Activated naive CD8-positive, alpha-beta T cell treated with anti-CD3 and anti-CD28 coated beads, Interleukin-2, amount 10 ng/mL, durations not matched to agents 7 days and 5 days (primary cell): ENCODE results near the gene ST7L. TPM values are rescaled to one million over a fixed set of nuclear protein-coding genes. Genes with fewer than 3 reads are reported as not detected.

ENCODE experiments used
- ATAC-seq: fragments of 150-1000 bp; cut with Tn5 transposase; one replicate; pipeline ENCODE4 v1.10.0; 2021; ENCODE audit warnings: low read depth, moderate library complexity
- POLR2A ChIA-PET: fragments of 350-600 bp; sonication (Branson Sonifier 250); formaldehyde crosslinking; loops from one replicate; lab custom pipeline; 2021; ENCODE audit warnings: antibody characterized with exemption; lab: Charles Lee
- DNase-seq: peaks from one replicate; pipeline ENCODE4 v3.0.0; 2021
- H3K27ac Mint-ChIP-seq: one replicate; pipeline ENCODE4 v1.8.0; 2022; ENCODE audit warnings: mild to moderate bottlenecking, mixed read lengths
- H3K27me3 Mint-ChIP-seq: one replicate; pipeline ENCODE4 v1.8.0; 2022; ENCODE audit warnings: mild to moderate bottlenecking, moderate library complexity, mixed read lengths
- H3K36me3 Mint-ChIP-seq: one replicate; pipeline ENCODE4 v1.8.0; 2021; ENCODE audit warnings: mild to moderate bottlenecking, mixed read lengths
- H3K4me1 Mint-ChIP-seq: one replicate; pipeline ENCODE4 v1.8.0; 2021; ENCODE audit warnings: mixed read lengths
- H3K4me3 Mint-ChIP-seq: one replicate; pipeline ENCODE4 v1.8.0; 2022; ENCODE audit warnings: mild to moderate bottlenecking, moderate library complexity, mixed read lengths
- H3K9me3 Mint-ChIP-seq: one replicate; pipeline ENCODE4 v1.8.0; 2021; ENCODE audit warnings: mixed read lengths
- total RNA-seq, 2 experiments: library from RNA; stranded (reverse); gene quantifications; one replicate each; pipeline ENCODE4 v1.2.3, GENCODE V29; 2021

ST7L gene
- total RNA-seq, 2 experiments from 2014 or later, result 15.4 to 16.5 TPM

DNA sequence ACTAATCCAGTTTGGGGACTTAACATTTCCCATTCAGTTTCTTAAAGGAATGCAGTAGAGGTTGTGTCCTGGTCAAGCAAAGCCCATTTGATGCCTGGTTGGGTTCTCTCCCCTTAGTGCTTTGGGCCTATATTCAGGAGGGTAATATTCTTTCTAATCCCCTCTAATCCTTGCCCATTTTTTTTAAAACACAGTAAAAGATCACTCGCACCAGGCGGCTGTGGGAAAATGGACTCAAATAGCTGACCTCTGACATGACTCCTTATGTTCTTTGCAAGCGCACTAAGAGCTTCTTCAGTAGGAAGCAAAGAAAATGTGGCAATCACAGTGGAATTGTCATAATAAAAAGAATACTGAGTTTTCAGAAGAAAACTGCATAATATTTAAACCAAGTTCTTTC, 60.3 kb downstream of the ST7L start:
- Mint-ChIP-seq H3K4me1 (no peaks in the 10 kb centered on the region), H3K27me3 (no peaks in the 10 kb centered on the region), H3K27ac (no peak overlapping the region), H3K9me3 (no peaks in the 10 kb centered on the region), H3K36me3 (peaks cover 2% of the 10 kb centered on the region), H3K4me3 (no peak overlapping the region)
- DNase-seq (no peak), ATAC-seq (no peak)
- POLR2A ChIA-PET, result no interaction called here

- no peaks in the 10 kb centered on the region for H3K4me1 Mint-ChIP-seq
- H3K27me3 Mint-ChIP-seq, result no peaks in the 10 kb centered on the region
- no peak overlapping the region for H3K4me3 Mint-ChIP-seq
- POLR2A ChIA-PET, result no interaction called here
- H3K36me3 Mint-ChIP-seq, result peaks cover 2% of the 10 kb centered on the region
- no peak for DNase-seq
- H3K9me3 Mint-ChIP-seq, result no peaks in the 10 kb centered on the region
- no peak for ATAC-seq
- H3K27ac Mint-ChIP-seq, result no peak overlapping the region
Measured at GRCh38 chr1:112557385-112557784, 61.6 kb downstream of the ST7L start.

DNA sequence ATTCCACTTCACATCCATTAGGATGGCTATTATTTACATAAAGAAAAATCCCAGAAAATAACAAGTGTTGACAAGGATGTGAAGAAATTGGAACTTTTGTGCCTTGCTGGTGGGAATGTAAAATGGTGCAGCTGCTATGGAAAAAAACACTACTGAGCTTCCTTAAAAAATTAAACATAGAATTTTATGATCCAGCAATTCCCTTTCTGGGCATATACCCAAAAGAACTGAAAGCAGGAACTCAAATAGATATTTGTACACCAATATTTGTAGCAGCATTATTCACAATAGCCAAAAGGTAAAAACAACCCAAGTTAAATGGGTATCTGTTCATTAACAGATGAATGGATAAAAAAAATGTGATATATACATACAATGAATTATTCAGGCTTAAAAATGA, 64.5 kb downstream of the ST7L start:
- Mint-ChIP-seq H3K4me1 (no peaks in the 10 kb centered on the region), H3K36me3 (peaks cover 2% of the 10 kb centered on the region), H3K9me3 (no peaks in the 10 kb centered on the region), H3K27me3 (no peaks in the 10 kb centered on the region), H3K27ac (no peak overlapping the region), H3K4me3 (no peak overlapping the region)
- DNase-seq (no peak), ATAC-seq (no peak)
- POLR2A ChIA-PET, result no interaction called here

DNA sequence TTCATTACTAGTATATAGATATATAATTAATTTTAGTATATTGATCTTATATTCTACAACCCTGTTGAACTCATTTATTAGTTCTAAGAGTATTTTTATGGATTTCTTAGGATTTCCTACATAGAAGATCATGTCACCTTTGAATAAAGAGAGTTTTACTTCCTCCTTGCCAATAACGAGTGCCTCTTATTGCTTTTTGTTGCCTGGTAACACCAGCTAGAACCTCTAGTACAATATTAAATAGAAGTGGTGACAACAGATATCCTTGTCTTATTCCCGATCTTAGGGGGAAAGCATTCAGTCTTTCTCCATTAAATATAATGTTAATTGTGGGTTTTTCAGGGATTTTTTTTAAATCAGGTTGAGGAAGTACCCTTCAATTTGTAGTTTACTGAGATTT, 69.4 kb downstream of the ST7L start:
- Mint-ChIP-seq H3K36me3 (no peaks in the 10 kb centered on the region), H3K4me1 (no peaks in the 10 kb centered on the region), H3K27ac (no peak overlapping the region), H3K27me3 (no peaks in the 10 kb centered on the region), H3K4me3 (no peak overlapping the region), H3K9me3 (no peaks in the 10 kb centered on the region)
- ATAC-seq, result no peak
- POLR2A ChIA-PET, result no interaction called here
- DNase-seq, result no peak

GRCh38 chr1:112548547-112548946, 70.4 kb downstream of the ST7L start:
- no peaks in the 10 kb centered on the region for H3K36me3 Mint-ChIP-seq
- no peak for ATAC-seq
- POLR2A ChIA-PET, result no interaction called here
- no peaks in the 10 kb centered on the region for H3K9me3 Mint-ChIP-seq
- H3K4me3 Mint-ChIP-seq, result no peak overlapping the region
- no peak for DNase-seq
- no peaks in the 10 kb centered on the region for H3K27me3 Mint-ChIP-seq
- no peaks in the 10 kb centered on the region for H3K4me1 Mint-ChIP-seq
- no peak overlapping the region for H3K27ac Mint-ChIP-seq

- peaks cover 3% of the 10 kb centered on the region for H3K36me3 Mint-ChIP-seq
- H3K27me3 Mint-ChIP-seq, result no peaks in the 10 kb centered on the region
- H3K27ac Mint-ChIP-seq, result no peak overlapping the region
- no peaks in the 10 kb centered on the region for H3K4me1 Mint-ChIP-seq
- ATAC-seq (no peak), DNase-seq (no peak)
- no peaks in the 10 kb centered on the region for H3K9me3 Mint-ChIP-seq
- no peak overlapping the region for H3K4me3 Mint-ChIP-seq
- POLR2A ChIA-PET, result no interaction called here
Measured at GRCh38 chr1:112546076-112546475, 72.9 kb downstream of the ST7L start.

- H3K4me3 Mint-ChIP-seq, result no peak overlapping the region
- no peak overlapping the region for H3K27ac Mint-ChIP-seq
- H3K9me3 Mint-ChIP-seq, result no peaks in the 10 kb centered on the region
- no peak for DNase-seq
- no peaks in the 10 kb centered on the region for H3K27me3 Mint-ChIP-seq
- ATAC-seq, result no peak
- peaks cover 5% of the 10 kb centered on the region for H3K4me1 Mint-ChIP-seq
- H3K36me3 Mint-ChIP-seq, result peaks cover 5% of the 10 kb centered on the region
- POLR2A ChIA-PET, result no interaction called here
Measured at GRCh38 chr1:112544751-112545150, 74.2 kb downstream of the ST7L start.

- Mint-ChIP-seq H3K4me1 (peaks cover 5% of the 10 kb centered on the region), H3K27ac (no peak overlapping the region), H3K36me3 (peaks cover 5% of the 10 kb centered on the region), H3K4me3 (no peak overlapping the region), H3K9me3 (no peaks in the 10 kb centered on the region), H3K27me3 (no peaks in the 10 kb centered on the region)
- ATAC-seq, result no peak
- POLR2A ChIA-PET, result no interaction called here
- DNase-seq, result no peak
Measured at GRCh38 chr1:112544011-112544688, 74.8 kb downstream of the ST7L start.

DNA sequence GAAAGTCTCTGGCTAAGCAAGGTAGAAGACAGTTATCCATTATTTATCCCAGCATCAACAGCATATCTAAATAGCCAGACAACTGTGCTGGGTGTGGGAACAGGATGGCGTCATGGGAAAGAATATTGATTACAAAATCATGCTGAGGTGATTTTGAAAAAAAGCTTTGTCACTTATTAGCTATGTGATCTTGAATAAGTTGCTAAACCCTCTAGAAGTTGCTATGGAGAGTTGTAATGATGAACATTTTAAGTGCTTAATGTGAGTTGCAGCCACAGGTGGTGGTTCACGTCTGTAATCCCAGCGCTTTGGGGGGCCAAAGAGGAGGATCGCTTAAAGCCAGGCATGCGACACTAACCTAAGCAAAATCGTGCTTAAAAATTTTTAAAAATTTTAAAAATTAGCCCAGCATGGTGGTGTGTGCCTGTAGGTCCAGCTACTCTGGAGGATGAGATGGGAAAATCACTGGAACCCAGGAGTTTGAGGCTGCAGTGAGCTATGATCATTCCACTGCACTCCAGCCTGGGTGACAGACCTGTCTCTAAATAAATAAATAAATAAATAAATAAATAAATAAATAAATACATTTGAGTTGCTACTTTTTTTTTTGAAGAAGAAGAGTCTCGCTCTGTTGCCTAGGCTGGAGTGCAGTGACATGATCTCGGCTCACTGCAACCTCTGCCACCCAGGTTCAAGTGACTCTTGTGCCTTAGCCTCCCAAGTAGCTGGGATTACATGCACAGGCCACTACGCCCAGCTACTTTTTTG, 76.6 kb downstream of the ST7L start:
- Mint-ChIP-seq H3K27me3 (no peaks in the 10 kb centered on the region), H3K4me1 (peaks cover 5% of the 10 kb centered on the region), H3K36me3 (peaks cover 5% of the 10 kb centered on the region), H3K27ac (no peak overlapping the region), H3K9me3 (no peaks in the 10 kb centered on the region), H3K4me3 (no peak overlapping the region)
- DNase-seq (no peak), ATAC-seq (no peak)
- POLR2A ChIA-PET, result no interaction called here

- H3K9me3 Mint-ChIP-seq, result no peaks in the 10 kb centered on the region
- DNase-seq (no peak), ATAC-seq (no peak)
- no peaks in the 10 kb centered on the region for H3K27me3 Mint-ChIP-seq
- peaks cover 5% of the 10 kb centered on the region for H3K4me1 Mint-ChIP-seq
- no peak overlapping the region for H3K27ac Mint-ChIP-seq
- H3K4me3 Mint-ChIP-seq, result no peak overlapping the region
- POLR2A ChIA-PET, result no interaction called here
- peaks cover 5% of the 10 kb centered on the region for H3K36me3 Mint-ChIP-seq
Measured at GRCh38 chr1:112541299-112541698, 77.6 kb downstream of the ST7L start.

DNA sequence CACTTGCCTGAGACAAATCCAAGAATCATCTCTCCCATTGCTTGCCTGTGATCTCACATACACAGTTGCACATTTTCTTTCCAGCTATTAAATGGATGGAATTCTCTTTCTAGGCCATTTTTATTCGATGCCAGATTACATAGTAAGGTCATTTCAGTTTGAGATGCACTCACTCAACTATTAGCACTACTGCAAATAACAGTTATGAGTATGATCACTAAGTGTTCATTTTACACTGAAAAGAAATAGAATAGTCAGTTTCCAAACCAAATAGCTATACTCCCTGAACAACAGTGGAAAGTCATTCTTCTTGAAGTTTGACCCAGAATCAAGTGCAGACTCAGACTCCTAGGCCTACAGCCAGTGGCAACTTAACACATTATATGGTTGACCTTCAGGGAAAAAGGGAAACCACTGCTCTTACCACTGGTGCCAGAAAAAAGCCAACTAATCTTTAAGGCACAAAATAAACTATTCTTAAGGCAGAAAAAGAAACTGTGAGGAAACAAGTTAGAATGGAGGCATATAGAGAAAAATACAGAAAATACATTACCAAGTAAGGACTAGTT, 78.6 kb downstream of the ST7L start:
- Mint-ChIP-seq H3K27ac (no peak overlapping the region), H3K4me1 (peaks cover 5% of the 10 kb centered on the region), H3K9me3 (no peaks in the 10 kb centered on the region), H3K36me3 (peaks cover 5% of the 10 kb centered on the region), H3K27me3 (no peaks in the 10 kb centered on the region), H3K4me3 (no peak overlapping the region)
- POLR2A ChIA-PET, result no interaction called here
- ATAC-seq (no peak), DNase-seq (no peak)

DNA sequence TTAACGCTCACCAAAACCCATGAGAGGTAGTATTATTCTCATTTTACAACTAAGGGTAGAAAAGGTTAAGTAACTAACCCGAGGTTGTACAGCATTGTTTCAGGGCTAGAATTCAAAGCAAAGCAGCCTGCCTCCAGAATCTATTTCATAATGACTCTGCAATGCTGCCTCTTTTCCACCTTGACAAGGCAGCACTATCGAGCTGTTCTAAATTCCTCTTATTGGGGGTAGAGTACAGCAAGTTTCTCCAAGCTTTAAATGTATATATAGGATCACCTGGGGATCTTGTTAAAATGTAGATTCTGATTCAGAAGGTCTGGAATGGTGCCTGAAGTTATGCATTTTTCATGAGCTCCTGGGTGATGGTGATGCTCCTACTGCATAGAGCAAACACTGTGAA, 80.1 kb downstream of the ST7L start:
- Mint-ChIP-seq H3K36me3 (peaks cover 5% of the 10 kb centered on the region), H3K27me3 (no peaks in the 10 kb centered on the region), H3K4me1 (peaks cover 5% of the 10 kb centered on the region), H3K9me3 (no peaks in the 10 kb centered on the region), H3K4me3 (no peak overlapping the region), H3K27ac (no peak overlapping the region)
- POLR2A ChIA-PET, result no interaction called here
- DNase-seq, result no peak
- ATAC-seq, result no peak

DNA sequence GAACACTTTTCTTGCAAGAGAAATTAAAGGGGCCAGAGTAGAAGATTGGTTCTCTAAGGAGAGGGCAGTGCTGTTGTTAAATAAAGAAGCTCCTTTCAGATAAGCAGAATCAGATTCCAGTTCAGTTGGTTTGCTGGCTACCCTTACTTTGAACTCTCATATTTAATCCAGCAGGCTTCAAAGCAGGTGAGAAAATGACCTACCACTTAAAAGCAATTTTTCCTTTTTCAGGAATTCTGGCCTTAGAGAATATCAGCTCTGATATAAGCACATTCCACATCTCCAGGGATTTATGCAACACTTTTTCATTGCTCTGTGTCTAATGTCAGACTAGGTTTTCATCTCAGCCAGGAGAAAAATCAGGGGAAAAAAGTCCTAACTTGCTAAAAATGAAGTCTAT, 81.5 kb downstream of the ST7L start:
- no peak overlapping the region for H3K27ac Mint-ChIP-seq
- no peaks in the 10 kb centered on the region for H3K27me3 Mint-ChIP-seq
- ATAC-seq (no peak), DNase-seq (no peak)
- no peak overlapping the region for H3K4me3 Mint-ChIP-seq
- peaks cover 5% of the 10 kb centered on the region for H3K4me1 Mint-ChIP-seq
- POLR2A ChIA-PET, result no interaction called here
- H3K9me3 Mint-ChIP-seq, result no peaks in the 10 kb centered on the region
- peaks cover 5% of the 10 kb centered on the region for H3K36me3 Mint-ChIP-seq

GRCh38 chr1:112536561-112536960, 82.4 kb downstream of the ST7L start:
- peaks cover 2% of the 10 kb centered on the region for H3K36me3 Mint-ChIP-seq
- H3K4me3 Mint-ChIP-seq, result no peak overlapping the region
- peaks cover 5% of the 10 kb centered on the region for H3K4me1 Mint-ChIP-seq
- ATAC-seq (no peak), DNase-seq (no peak)
- POLR2A ChIA-PET, result no interaction called here
- H3K9me3 Mint-ChIP-seq, result no peaks in the 10 kb centered on the region
- no peak overlapping the region for H3K27ac Mint-ChIP-seq
- H3K27me3 Mint-ChIP-seq, result no peaks in the 10 kb centered on the region
